MM.1S (cell line): Measurements from ENCODE around the gene GSG1L.

Source experiments
- EZH2 ChIP-seq: fragments of 300-600 bp; sonication (generic); optimal IDR thresholded peaks from 2 replicates; pipeline ENCODE3; 2017; ENCODE audit warnings: low read depth, mild to moderate bottlenecking, antibody characterized with exemption, low read length, mixed read lengths
- TF ChIP-seq, protein P1 (sequence below): fragments of 300-600 bp; sonication (generic); IDR thresholded peaks from 2 replicates; pipeline ENCODE4 v1.5.1; 2016; ENCODE audit warnings: antibody characterized with exemption, low read length, mixed read lengths

- TF ChIP-seq EZH2: no peak
- TF ChIP-seq, protein P1, sequence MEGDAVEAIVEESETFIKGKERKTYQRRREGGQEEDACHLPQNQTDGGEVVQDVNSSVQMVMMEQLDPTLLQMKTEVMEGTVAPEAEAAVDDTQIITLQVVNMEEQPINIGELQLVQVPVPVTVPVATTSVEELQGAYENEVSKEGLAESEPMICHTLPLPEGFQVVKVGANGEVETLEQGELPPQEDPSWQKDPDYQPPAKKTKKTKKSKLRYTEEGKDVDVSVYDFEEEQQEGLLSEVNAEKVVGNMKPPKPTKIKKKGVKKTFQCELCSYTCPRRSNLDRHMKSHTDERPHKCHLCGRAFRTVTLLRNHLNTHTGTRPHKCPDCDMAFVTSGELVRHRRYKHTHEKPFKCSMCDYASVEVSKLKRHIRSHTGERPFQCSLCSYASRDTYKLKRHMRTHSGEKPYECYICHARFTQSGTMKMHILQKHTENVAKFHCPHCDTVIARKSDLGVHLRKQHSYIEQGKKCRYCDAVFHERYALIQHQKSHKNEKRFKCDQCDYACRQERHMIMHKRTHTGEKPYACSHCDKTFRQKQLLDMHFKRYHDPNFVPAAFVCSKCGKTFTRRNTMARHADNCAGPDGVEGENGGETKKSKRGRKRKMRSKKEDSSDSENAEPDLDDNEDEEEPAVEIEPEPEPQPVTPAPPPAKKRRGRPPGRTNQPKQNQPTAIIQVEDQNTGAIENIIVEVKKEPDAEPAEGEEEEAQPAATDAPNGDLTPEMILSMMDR: no peak
These were observed 47.5 kb upstream of the GSG1L start for GRCh38 chr16:28110977-28111376.
